Memory B cell (primary cell): ENCODE data around the gene EDRF1.
"Not testable (repeated sequence)": the region's sequence is repeated elsewhere in the genome, so short reads cannot be mapped to it uniquely, and the experiment has no call there.

Source experiments
- ATAC-seq: fragments of 150-1000 bp; cut with Tn5 transposase; 2 replicates; pipeline ENCODE4 v1.10.0; 2021; ENCODE audit warnings: low read depth, mild to moderate bottlenecking, moderate library complexity
- DNase-seq, 2 donors: peaks; one replicate each; pipeline ENCODE4 v3.0.0; 2022; ENCODE audit warnings: low spot score in 2 of 2
- H3K27ac Mint-ChIP-seq: one replicate; pipeline ENCODE4 v1.8.0; 2022; ENCODE audit warnings: mild to moderate bottlenecking, moderate library complexity, mixed read lengths
- H3K27me3 Mint-ChIP-seq: one replicate; pipeline ENCODE4 v1.8.0; 2022; ENCODE audit warnings: mixed read lengths
- H3K36me3 Mint-ChIP-seq: one replicate; pipeline ENCODE4 v1.8.0; 2022; ENCODE audit warnings: mild to moderate bottlenecking, mixed read lengths
- H3K4me1 Mint-ChIP-seq: one replicate; pipeline ENCODE4 v1.8.0; 2022; ENCODE audit warnings: mixed read lengths
- H3K4me3 Mint-ChIP-seq: one replicate; pipeline ENCODE4 v1.8.0; 2022; ENCODE audit warnings: mild to moderate bottlenecking, moderate library complexity, mixed read lengths
- H3K9me3 Mint-ChIP-seq: one replicate; pipeline ENCODE4 v1.8.0; 2022; ENCODE audit warnings: mixed read lengths

The EDRF1 gene

DNA sequence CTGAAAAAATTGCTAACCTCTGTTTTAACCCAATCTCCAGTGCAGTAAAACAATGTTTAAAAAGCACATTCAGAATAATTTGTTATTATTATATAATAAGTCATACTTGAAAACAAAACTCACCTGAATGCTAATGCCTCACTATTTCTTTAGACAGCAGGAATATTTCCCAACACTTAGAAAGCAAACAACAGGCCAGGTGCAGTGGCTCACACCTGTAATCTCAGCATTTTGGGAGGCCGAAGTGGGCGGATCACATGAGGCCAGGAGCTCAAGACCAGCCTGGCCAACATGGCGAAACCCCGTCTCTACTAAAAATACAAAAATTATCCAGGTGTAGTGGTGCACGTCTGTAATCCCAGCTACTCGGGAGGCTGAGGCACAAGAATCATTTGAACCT lies 22.6 kb upstream of the EDRF1 start:
- not testable (repeated sequence) for ATAC-seq, H3K27me3 Mint-ChIP-seq, H3K9me3 Mint-ChIP-seq, DNase-seq, H3K27ac Mint-ChIP-seq, H3K36me3 Mint-ChIP-seq, H3K4me3 Mint-ChIP-seq, H3K4me1 Mint-ChIP-seq

GRCh38 chr10:125698481-125698998 lies 21.0 kb upstream of the EDRF1 start:
- Mint-ChIP-seq H3K4me1 (peaks cover 6% of the 10 kb centered on the region), H3K27ac (no peak overlapping the region), H3K27me3 (peaks cover 6% of the 10 kb centered on the region), H3K4me3 (no peak overlapping the region), H3K9me3 (peaks cover 2% of the 10 kb centered on the region), H3K36me3 (peaks cover 3% of the 10 kb centered on the region)
- no peak for ATAC-seq
- DNase-seq: no peak

GRCh38 chr10:125699562-125700143 lies 19.9 kb upstream of the EDRF1 start:
- no peak overlapping the region for H3K27ac Mint-ChIP-seq
- H3K4me1 Mint-ChIP-seq: peaks cover 6% of the 10 kb centered on the region
- peaks cover 3% of the 10 kb centered on the region for H3K36me3 Mint-ChIP-seq
- DNase-seq (no peak), ATAC-seq (no peak)
- H3K4me3 Mint-ChIP-seq: no peak overlapping the region
- H3K9me3 Mint-ChIP-seq: peaks cover 2% of the 10 kb centered on the region
- H3K27me3 Mint-ChIP-seq: peaks cover 6% of the 10 kb centered on the region

DNA sequence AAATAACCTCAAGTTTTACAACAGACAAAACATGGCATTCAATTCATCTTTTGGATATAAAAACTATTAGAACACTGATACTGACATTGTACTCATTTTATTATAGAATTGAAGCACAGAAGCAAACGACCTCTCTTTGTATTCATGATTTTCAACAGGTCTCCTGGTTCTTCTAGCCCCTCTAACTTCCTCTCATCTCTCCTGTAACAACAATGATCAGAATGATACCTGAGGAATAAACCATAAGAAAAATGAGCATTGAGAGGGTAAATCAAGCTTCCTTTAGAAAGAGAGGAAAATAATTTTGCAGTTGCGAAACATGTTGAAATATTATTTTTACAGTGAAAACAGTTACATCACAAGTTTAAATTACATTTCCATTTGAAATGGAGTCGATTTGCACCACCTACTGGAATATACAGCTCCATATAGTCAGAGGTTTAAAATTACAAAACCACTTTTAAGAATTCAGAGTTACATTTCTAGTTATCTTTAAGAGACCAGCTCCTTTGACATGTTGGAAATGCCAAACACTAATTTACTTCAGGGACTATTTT lies 19.1 kb upstream of the EDRF1 start:
- H3K27ac Mint-ChIP-seq: no peak overlapping the region
- H3K4me3 Mint-ChIP-seq: no peak overlapping the region
- peaks cover 6% of the 10 kb centered on the region for H3K4me1 Mint-ChIP-seq
- peaks cover 3% of the 10 kb centered on the region for H3K36me3 Mint-ChIP-seq
- ATAC-seq (no peak), DNase-seq (no peak)
- peaks cover 2% of the 10 kb centered on the region for H3K9me3 Mint-ChIP-seq
- H3K27me3 Mint-ChIP-seq: peaks cover 4% of the 10 kb centered on the region

- Mint-ChIP-seq H3K36me3 (peaks cover 1% of the 10 kb centered on the region), H3K27ac (no peak overlapping the region), H3K4me3 (no peak overlapping the region), H3K4me1 (no peaks in the 10 kb centered on the region), H3K27me3 (peaks cover 3% of the 10 kb centered on the region), H3K9me3 (peaks cover under 1% of the 10 kb centered on the region)
- no peak for DNase-seq
- ATAC-seq: no peak
Observed at GRCh38 chr10:125707541-125708468, 11.7 kb upstream of the EDRF1 start.

- Mint-ChIP-seq H3K4me3 (no peak overlapping the region), H3K27ac (no peak overlapping the region), H3K9me3 (peaks cover 3% of the 10 kb centered on the region), H3K36me3 (peaks cover 3% of the 10 kb centered on the region), H3K27me3 (peaks cover 3% of the 10 kb centered on the region), H3K4me1 (no peaks in the 10 kb centered on the region)
- no peak for ATAC-seq
- DNase-seq: no peak
Observed at GRCh38 chr10:125708971-125709503, 10.5 kb upstream of the EDRF1 start.

DNA sequence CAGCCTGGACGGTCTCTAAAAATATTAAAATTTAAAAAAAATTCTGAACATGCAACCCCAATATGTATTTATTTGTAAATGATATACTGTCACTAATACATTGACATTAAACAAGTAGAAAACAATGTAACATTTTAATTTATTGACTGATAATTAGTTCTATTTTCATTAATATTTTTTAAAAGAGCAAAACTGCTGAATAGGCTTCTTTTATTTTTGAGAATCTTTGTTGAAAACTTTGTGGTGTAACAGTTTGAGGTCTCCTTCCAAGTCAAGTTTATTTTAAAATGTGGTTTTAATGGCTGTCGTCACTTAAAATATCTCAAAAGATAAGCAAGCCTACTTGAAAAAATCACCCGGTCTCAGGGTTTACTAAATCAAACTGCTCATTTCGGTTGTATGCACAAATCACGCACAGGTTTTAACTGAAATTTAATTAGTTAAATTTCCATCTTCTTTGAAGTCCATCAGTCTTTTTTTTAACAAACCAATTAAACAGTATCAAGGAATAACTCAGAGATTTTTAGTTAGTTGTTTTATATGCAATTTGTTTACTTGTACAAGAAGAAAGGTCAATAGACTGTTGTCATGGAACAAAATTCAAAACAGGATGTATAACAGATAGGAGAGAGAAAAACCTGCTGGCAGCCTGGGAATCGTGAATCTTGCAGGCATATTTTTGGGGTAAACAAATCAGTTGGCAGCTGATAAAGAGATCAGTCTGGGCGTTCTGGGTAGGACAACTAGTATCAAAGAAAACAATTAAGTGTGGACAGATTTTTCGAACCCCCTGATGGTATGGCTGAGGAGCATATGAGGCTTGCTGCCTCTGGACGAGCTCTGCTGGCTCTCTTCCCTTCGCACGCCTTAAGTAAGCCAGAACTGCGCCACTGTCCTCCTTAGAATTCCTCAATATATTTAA lies 9.7 kb upstream of the EDRF1 start:
- H3K4me3 Mint-ChIP-seq: no peak overlapping the region
- no peaks in the 10 kb centered on the region for H3K4me1 Mint-ChIP-seq
- ATAC-seq: no peak
- peaks cover 3% of the 10 kb centered on the region for H3K36me3 Mint-ChIP-seq
- peaks cover 3% of the 10 kb centered on the region for H3K27me3 Mint-ChIP-seq
- peaks cover 5% of the 10 kb centered on the region for H3K9me3 Mint-ChIP-seq
- no peak for DNase-seq
- no peak overlapping the region for H3K27ac Mint-ChIP-seq

GRCh38 chr10:125711110-125711750 lies 8.3 kb upstream of the EDRF1 start:
- no peak overlapping the region for H3K4me3 Mint-ChIP-seq
- H3K27me3 Mint-ChIP-seq: no peaks in the 10 kb centered on the region
- no peak for DNase-seq
- H3K27ac Mint-ChIP-seq: no peak overlapping the region
- peaks cover 5% of the 10 kb centered on the region for H3K9me3 Mint-ChIP-seq
- no peak for ATAC-seq
- peaks cover 3% of the 10 kb centered on the region for H3K36me3 Mint-ChIP-seq
- H3K4me1 Mint-ChIP-seq: no peaks in the 10 kb centered on the region

- H3K27ac Mint-ChIP-seq, H3K27me3 Mint-ChIP-seq, DNase-seq, H3K36me3 Mint-ChIP-seq, H3K4me1 Mint-ChIP-seq, H3K4me3 Mint-ChIP-seq, H3K9me3 Mint-ChIP-seq, ATAC-seq: not testable (repeated sequence)
Observed at GRCh38 chr10:125714728-125715127, 4.8 kb upstream of the EDRF1 start.

DNA sequence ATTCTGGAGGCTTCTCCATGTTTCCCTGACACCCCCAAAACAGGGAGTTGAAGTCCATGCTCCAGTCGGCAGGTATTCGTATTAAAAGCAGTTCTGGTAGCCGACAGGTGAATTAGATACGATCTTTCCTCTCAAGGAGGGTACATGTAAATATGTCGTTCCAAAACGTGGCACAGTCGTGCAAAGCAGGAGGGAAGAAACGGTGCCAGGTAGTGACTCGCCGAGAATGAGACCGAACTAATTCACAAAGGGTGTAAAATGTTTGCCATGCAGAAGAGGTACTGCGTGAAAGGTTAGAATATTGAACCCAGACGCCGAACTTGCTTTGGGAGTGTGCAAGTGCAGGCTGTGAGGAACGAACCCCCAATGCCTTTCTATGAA lies 483 bp downstream of the EDRF1 start:
- DNase-seq: no peak
- Mint-ChIP-seq H3K9me3 (peaks cover 2% of the 10 kb centered on the region), H3K27me3 (no peaks in the 10 kb centered on the region), H3K27ac (peak overlapping the region; percentile 85), H3K4me1 (peaks cover 7% of the 10 kb centered on the region), H3K4me3 (peak overlapping the region; percentile 98), H3K36me3 (peaks cover 16% of the 10 kb centered on the region)
- no peak for ATAC-seq

- peak overlapping the region; percentile 39 for H3K4me3 Mint-ChIP-seq
- peaks cover 2% of the 10 kb centered on the region for H3K9me3 Mint-ChIP-seq
- DNase-seq (no peak), ATAC-seq (no peak)
- H3K27me3 Mint-ChIP-seq: no peaks in the 10 kb centered on the region
- H3K36me3 Mint-ChIP-seq: peaks cover 23% of the 10 kb centered on the region
- H3K4me1 Mint-ChIP-seq: peaks cover 7% of the 10 kb centered on the region
- H3K27ac Mint-ChIP-seq: no peak overlapping the region
Observed at GRCh38 chr10:125721035-125721434, 1.5 kb downstream of the EDRF1 start.

DNA sequence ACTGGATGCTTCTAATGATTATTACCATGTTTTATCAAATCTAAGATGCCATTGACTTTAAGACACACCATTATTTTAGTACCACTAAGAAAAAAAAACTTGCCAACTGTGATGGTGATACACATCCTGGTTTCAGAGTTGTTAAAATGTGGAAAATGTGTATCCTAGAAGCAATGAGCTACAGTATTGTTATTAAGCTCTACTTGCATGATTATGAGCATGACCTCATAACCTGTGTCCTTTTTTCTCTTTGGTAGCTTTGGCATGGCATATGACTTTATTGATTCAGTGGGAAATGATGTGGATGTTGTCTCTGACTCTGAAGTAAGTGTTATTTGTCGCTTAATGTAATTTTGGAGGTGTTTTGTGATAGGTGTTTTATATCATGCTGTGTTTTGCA lies 3.3 kb downstream of the EDRF1 start:
- no peaks in the 10 kb centered on the region for H3K9me3 Mint-ChIP-seq
- peaks cover 27% of the 10 kb centered on the region for H3K36me3 Mint-ChIP-seq
- H3K27me3 Mint-ChIP-seq: no peaks in the 10 kb centered on the region
- peaks cover 7% of the 10 kb centered on the region for H3K4me1 Mint-ChIP-seq
- no peak overlapping the region for H3K27ac Mint-ChIP-seq
- no peak for ATAC-seq
- no peak for DNase-seq
- no peak overlapping the region for H3K4me3 Mint-ChIP-seq

GRCh38 chr10:125726914-125727313 lies 7.4 kb downstream of the EDRF1 start:
- no peaks in the 10 kb centered on the region for H3K27me3 Mint-ChIP-seq
- no peak overlapping the region for H3K4me3 Mint-ChIP-seq
- peaks cover 4% of the 10 kb centered on the region for H3K4me1 Mint-ChIP-seq
- ATAC-seq (no peak), DNase-seq (no peak)
- no peaks in the 10 kb centered on the region for H3K9me3 Mint-ChIP-seq
- peaks cover 35% of the 10 kb centered on the region for H3K36me3 Mint-ChIP-seq
- H3K27ac Mint-ChIP-seq: no peak overlapping the region
